Lower leg skin (tissue), 3 donors: ENCODE data around the gene EP400.

Experiments
- POLR2A ChIP-seq, 2 donors: fragments of 450-650 bp; IDR thresholded peaks; one replicate each; pipeline ENCODE4 v1.6.1; 2016 to 2017; ENCODE audit warnings: antibody characterized with exemption in 2 of 2, mild to moderate bottlenecking in 1 of 2, moderate library complexity in 1 of 2
- TF ChIP-seq, protein P1 (sequence below), 3 donors: fragments of 450-650 bp; IDR thresholded peaks; one replicate each; pipeline ENCODE4 v1.5.1; 2016; ENCODE audit warnings: antibody characterized with exemption in 3 of 3, mild to moderate bottlenecking in 3 of 3, moderate library complexity in 2 of 3

GRCh38 chr12:131983554-131983953, 33.8 kb downstream of the EP400 start:
- TF ChIP-seq, protein P1, sequence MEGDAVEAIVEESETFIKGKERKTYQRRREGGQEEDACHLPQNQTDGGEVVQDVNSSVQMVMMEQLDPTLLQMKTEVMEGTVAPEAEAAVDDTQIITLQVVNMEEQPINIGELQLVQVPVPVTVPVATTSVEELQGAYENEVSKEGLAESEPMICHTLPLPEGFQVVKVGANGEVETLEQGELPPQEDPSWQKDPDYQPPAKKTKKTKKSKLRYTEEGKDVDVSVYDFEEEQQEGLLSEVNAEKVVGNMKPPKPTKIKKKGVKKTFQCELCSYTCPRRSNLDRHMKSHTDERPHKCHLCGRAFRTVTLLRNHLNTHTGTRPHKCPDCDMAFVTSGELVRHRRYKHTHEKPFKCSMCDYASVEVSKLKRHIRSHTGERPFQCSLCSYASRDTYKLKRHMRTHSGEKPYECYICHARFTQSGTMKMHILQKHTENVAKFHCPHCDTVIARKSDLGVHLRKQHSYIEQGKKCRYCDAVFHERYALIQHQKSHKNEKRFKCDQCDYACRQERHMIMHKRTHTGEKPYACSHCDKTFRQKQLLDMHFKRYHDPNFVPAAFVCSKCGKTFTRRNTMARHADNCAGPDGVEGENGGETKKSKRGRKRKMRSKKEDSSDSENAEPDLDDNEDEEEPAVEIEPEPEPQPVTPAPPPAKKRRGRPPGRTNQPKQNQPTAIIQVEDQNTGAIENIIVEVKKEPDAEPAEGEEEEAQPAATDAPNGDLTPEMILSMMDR (IDR thresholded peaks at IDR 0.05) = no peak
- no peak for TF ChIP-seq POLR2A (IDR thresholded peaks at IDR 0.05)
